ENCODE data around the gene NXPH1.

- TF ChIP-seq CTCF (IDR thresholded peaks at IDR 0.05) (no peak), POLR2AphosphoS5 (IDR thresholded peaks at IDR 0.05) (no peak)
These were observed 158.8 kb downstream of the NXPH1 start for GRCh38 chr7:8592167-8592566.
